Measurements from ENCODE around the gene EFNA2.

DNA sequence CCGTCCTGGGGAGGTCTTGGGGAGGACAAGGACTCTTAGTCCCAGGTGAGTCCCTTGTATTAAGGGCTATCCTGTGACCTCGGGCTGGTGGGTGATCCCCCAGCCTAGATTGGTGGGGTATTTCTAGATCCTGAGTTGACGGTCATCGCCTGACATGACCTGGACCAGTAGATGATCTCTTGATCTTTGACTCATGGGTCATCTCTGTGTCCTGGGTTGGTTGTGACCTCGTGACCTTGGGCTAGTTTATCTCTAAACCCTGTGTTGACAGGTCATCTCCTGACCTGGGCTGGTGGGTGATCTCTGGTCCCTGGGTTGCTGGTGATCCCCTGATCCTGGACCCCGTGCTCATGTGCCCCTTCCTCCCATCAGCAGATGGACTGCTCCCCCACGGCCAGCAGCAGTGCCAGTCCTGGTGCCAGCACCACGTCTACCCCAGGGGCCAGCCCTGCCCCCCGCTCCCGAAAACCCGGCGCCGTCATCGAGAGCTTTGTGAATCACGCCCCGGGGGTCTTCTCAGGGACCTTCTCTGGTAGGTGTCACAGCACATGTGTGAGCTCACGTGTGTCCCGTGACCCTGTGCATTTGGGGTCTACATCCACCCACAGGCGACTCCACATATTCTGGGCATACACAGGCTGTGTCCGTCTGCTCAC lies 31.0 kb upstream of the EFNA2 start:
- TF ChIP-seq POLR2A (IDR thresholded peaks at IDR 0.05) = no peak
- TF ChIP-seq, protein P1, sequence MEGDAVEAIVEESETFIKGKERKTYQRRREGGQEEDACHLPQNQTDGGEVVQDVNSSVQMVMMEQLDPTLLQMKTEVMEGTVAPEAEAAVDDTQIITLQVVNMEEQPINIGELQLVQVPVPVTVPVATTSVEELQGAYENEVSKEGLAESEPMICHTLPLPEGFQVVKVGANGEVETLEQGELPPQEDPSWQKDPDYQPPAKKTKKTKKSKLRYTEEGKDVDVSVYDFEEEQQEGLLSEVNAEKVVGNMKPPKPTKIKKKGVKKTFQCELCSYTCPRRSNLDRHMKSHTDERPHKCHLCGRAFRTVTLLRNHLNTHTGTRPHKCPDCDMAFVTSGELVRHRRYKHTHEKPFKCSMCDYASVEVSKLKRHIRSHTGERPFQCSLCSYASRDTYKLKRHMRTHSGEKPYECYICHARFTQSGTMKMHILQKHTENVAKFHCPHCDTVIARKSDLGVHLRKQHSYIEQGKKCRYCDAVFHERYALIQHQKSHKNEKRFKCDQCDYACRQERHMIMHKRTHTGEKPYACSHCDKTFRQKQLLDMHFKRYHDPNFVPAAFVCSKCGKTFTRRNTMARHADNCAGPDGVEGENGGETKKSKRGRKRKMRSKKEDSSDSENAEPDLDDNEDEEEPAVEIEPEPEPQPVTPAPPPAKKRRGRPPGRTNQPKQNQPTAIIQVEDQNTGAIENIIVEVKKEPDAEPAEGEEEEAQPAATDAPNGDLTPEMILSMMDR (IDR thresholded peaks at IDR 0.05 in 4 of 5, conservative IDR thresholded peaks at IDR 0.05 in 1 of 5) = no peak

Data from gastrocnemius medialis (tissue), 4 donors.